ENCODE measurements around the gene ATF1.

DNA sequence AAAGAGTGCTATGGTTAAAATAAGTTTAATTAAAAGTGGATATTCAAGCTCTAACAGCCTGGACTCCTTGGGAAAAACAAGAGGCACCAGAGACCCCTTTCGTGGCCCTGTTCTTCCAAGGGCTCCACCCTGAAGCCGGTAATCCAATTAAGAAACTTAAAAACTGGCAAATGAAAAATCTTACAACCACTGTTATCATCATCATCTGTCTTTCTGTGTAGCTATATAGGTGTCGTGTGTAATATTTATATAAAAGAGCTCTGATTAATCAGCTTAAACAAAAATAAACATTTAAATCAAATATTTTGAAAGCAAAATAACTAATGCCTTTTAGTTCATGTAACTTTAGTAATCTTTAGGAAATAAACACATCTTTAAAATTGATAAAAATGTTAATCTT lies 4.5 kb downstream of the ATF1 start:
- TF ChIP-seq YY1 (IDR thresholded peaks at IDR 0.05; ENCODE audit: insufficient read depth, insufficient read length), result no peak
- no peak for TF ChIP-seq ZNF274 (IDR thresholded peaks at IDR 0.05; ENCODE audit: low read depth, low read length)
- TF ChIP-seq SUZ12 (IDR thresholded peaks at IDR 0.05; ENCODE audit: extremely low read depth, insufficient read depth, insufficient read length), result no peak
